MM.1S (cell line): Measurements from ENCODE around the gene SEMA3A.

ENCODE experiments used
- DNase-seq: peaks from one replicate; pipeline ENCODE4 v3.0.0-alpha.2; 2015
- H2AFZ ChIP-seq: fragments of 300-600 bp; sonication (generic); 2 replicates; pipeline ENCODE4 v1.6.0; 2016; ENCODE audit warnings: antibody characterized with exemption, low read length
- H3F3A ChIP-seq: fragments of 300-600 bp; sonication (generic); 2 replicates; pipeline ENCODE4 v1.6.1; 2016; ENCODE audit warnings: mild to moderate bottlenecking, antibody characterized with exemption, low read length, moderate library complexity, mixed read lengths; ENCODE audit not compliant: insufficient read depth
- H3K27ac ChIP-seq: fragments of 300-600 bp; sonication (generic); 2 replicates; pipeline ENCODE4 v1.5.1; 2016; ENCODE audit warnings: mild to moderate bottlenecking, low read length
- H3K27me3 ChIP-seq: fragments of 300-600 bp; sonication (generic); replicated peaks from 2 replicates; pipeline ENCODE4 v1.6.0; 2016; ENCODE audit warnings: low read length; ENCODE audit not compliant: insufficient read depth
- H3K36me3 ChIP-seq: fragments of 300-600 bp; sonication (generic); replicated peaks from 2 replicates; pipeline ENCODE4 v1.6.1; 2016; ENCODE audit warnings: mild to moderate bottlenecking, low read length, mixed read lengths; ENCODE audit not compliant: insufficient read depth
- H3K4me1 ChIP-seq: fragments of 300-600 bp; sonication (generic); 2 replicates; pipeline ENCODE4 v1.6.1; 2016; ENCODE audit warnings: low read length, mixed read lengths
- H3K4me2 ChIP-seq: fragments of 300-600 bp; sonication (generic); 2 replicates; pipeline ENCODE4 v1.6.0; 2016; ENCODE audit warnings: low read depth, low read length
- H3K4me3 ChIP-seq: fragments of 300-600 bp; sonication (generic); 2 replicates; pipeline ENCODE4 v1.5.1; 2016; ENCODE audit warnings: low read length, mixed read lengths
- H3K79me2 ChIP-seq: fragments of 300-600 bp; sonication (generic); 2 replicates; pipeline ENCODE4 v1.6.1; 2016; ENCODE audit warnings: mixed run types, low read length, mixed read lengths
- H3K9ac ChIP-seq: fragments of 300-600 bp; sonication (generic); 2 replicates; pipeline ENCODE4 v1.6.1; 2016; ENCODE audit warnings: low read length, mixed read lengths
- H3K9me2 ChIP-seq: fragments of 300-600 bp; sonication (generic); replicated peaks from 2 replicates; pipeline ENCODE4 v1.6.1; 2016; ENCODE audit warnings: mild to moderate bottlenecking, low read length, mixed read lengths; ENCODE audit not compliant: insufficient read depth
- H3K9me3 ChIP-seq: fragments of 300-600 bp; sonication (generic); replicated peaks from 2 replicates; pipeline ENCODE4 v1.6.1; 2016; ENCODE audit warnings: mild to moderate bottlenecking, low read length, mixed read lengths; ENCODE audit not compliant: insufficient read depth
- H4K20me1 ChIP-seq: fragments of 300-600 bp; sonication (generic); 2 replicates; pipeline ENCODE4 v1.6.1; 2016; ENCODE audit warnings: mild to moderate bottlenecking, low read length, moderate library complexity, mixed read lengths; ENCODE audit not compliant: insufficient read depth
- CTCF ChIP-seq: fragments of 300-600 bp; sonication (generic); IDR thresholded peaks from 2 replicates; pipeline ENCODE4 v1.5.1; 2016; ENCODE audit warnings: antibody characterized with exemption, low read length, mixed read lengths
- EZH2 ChIP-seq: fragments of 300-600 bp; sonication (generic); optimal IDR thresholded peaks from 2 replicates; pipeline ENCODE3; 2017; ENCODE audit warnings: low read depth, mild to moderate bottlenecking, antibody characterized with exemption, low read length, mixed read lengths
- EZH2phosphoT487 ChIP-seq: fragments of 300-600 bp; sonication (generic); IDR thresholded peaks from 2 replicates; pipeline ENCODE4 v1.6.1; 2018; ENCODE audit warnings: antibody characterized with exemption, low read length

The SEMA3A gene

GRCh38 chr7:84237533-84238173 lies 43.1 kb upstream of the SEMA3A start:
- Histone ChIP-seq H3K27ac (no peak overlapping the region), H3K9ac (no peak overlapping the region)
- no peak for TF ChIP-seq CTCF
- no peak for TF ChIP-seq EZH2phosphoT487
- TF ChIP-seq EZH2, result no peak

GRCh38 chr7:84236398-84236797 lies 41.8 kb upstream of the SEMA3A start:
- Histone ChIP-seq H2AFZ (no peak overlapping the region), H3F3A (no peaks in the 10 kb centered on the region), H3K27ac (no peak overlapping the region), H3K27me3 (no peaks in the 10 kb centered on the region), H3K9me2 (no peaks in the 10 kb centered on the region), H3K4me1 (no peaks in the 10 kb centered on the region), H3K4me2 (no peak overlapping the region), H3K9me3 (no peaks in the 10 kb centered on the region), H3K4me3 (no peak overlapping the region), H4K20me1 (no peaks in the 10 kb centered on the region), H3K9ac (no peak overlapping the region), H3K79me2 (no peaks in the 10 kb centered on the region), H3K36me3 (no peaks in the 10 kb centered on the region)
- DNase-seq, result no peak
- TF ChIP-seq EZH2 (no peak), CTCF (no peak), EZH2phosphoT487 (no peak)

More at GRCh38 chr7:84237533-84238173, 43.1 kb upstream of the SEMA3A start:
- no peaks in the 10 kb centered on the region for H3F3A ChIP-seq
- H3K36me3 ChIP-seq, result no peaks in the 10 kb centered on the region
- no peaks in the 10 kb centered on the region for H3K79me2 ChIP-seq
- no peaks in the 10 kb centered on the region for H3K4me1 ChIP-seq
- H4K20me1 ChIP-seq, result no peaks in the 10 kb centered on the region
- H3K9me3 ChIP-seq, result no peaks in the 10 kb centered on the region
- no peak overlapping the region for H3K4me2 ChIP-seq
- no peak overlapping the region for H2AFZ ChIP-seq
- no peak overlapping the region for H3K4me3 ChIP-seq
- no peak for DNase-seq
- H3K9me2 ChIP-seq, result no peaks in the 10 kb centered on the region
- H3K27me3 ChIP-seq, result no peaks in the 10 kb centered on the region

- H3K4me2 ChIP-seq, result no peak overlapping the region
- H3K79me2 ChIP-seq, result no peaks in the 10 kb centered on the region
- H3F3A ChIP-seq, result no peaks in the 10 kb centered on the region
- no peak for DNase-seq
- no peaks in the 10 kb centered on the region for H3K27me3 ChIP-seq
- H3K4me1 ChIP-seq, result no peaks in the 10 kb centered on the region
- no peak overlapping the region for H3K27ac ChIP-seq
- no peak overlapping the region for H2AFZ ChIP-seq
- H3K36me3 ChIP-seq, result no peaks in the 10 kb centered on the region
- H3K4me3 ChIP-seq, result no peak overlapping the region
- no peaks in the 10 kb centered on the region for H3K9me2 ChIP-seq
- H3K9me3 ChIP-seq, result no peaks in the 10 kb centered on the region
- no peak for TF ChIP-seq EZH2
- H4K20me1 ChIP-seq, result no peaks in the 10 kb centered on the region
- no peak overlapping the region for H3K9ac ChIP-seq
Observed at GRCh38 chr7:84232646-84233045, 38.1 kb upstream of the SEMA3A start.

GRCh38 chr7:84231157-84231556 lies 36.6 kb upstream of the SEMA3A start:
- Histone ChIP-seq H3K79me2 (no peaks in the 10 kb centered on the region), H3K27ac (no peak overlapping the region), H4K20me1 (no peaks in the 10 kb centered on the region), H3K9ac (no peak overlapping the region), H3K27me3 (no peaks in the 10 kb centered on the region), H3K4me3 (no peak overlapping the region), H3F3A (no peaks in the 10 kb centered on the region), H3K4me2 (no peak overlapping the region), H2AFZ (no peak overlapping the region), H3K9me3 (no peaks in the 10 kb centered on the region), H3K9me2 (no peaks in the 10 kb centered on the region), H3K4me1 (no peaks in the 10 kb centered on the region), H3K36me3 (no peaks in the 10 kb centered on the region)
- TF ChIP-seq EZH2phosphoT487 (no peak), CTCF (no peak), EZH2 (no peak)
- DNase-seq, result no peak
